K562 (cell line): ENCODE measurements around the gene SPATA17. TPM values are rescaled to one million over a fixed set of nuclear protein-coding genes. Genes with fewer than 3 reads are reported as not detected.

Experiments used
- ATAC-seq: fragments of 200-7000 bp; cut with Tn5 transposase; 3 replicates; pipeline ENCODE4 v1.9.1; 2020; ENCODE audit warnings: moderate library complexity
- BruUV-seq: library from RNA; stranded (reverse); fragments of 400-500 nt; replicated peaks from 2 replicates; lab custom pipeline; 2021; lab: Mats Ljungman, UMichigan
- CTCF ChIA-PET: fragments of 300-600 bp; formaldehyde crosslinking; extraction: SDS; loops from one replicate; lab custom pipeline; 2021; ENCODE audit warnings: low intra/inter-chr PET ratio; lab: Yijun Ruan, JAX
- POLR2A ChIA-PET: fragments of 300-600, 350-650 bp; sonication (Branson Sonifier 250); formaldehyde crosslinking; extraction: SDS; loops from one replicate; lab custom pipeline; 2021; ENCODE audit warnings: antibody characterized with exemption, inconsistent platforms; lab: Yijun Ruan, JAX
- DNase-seq, 4 experiments: peaks; one replicate each; pipeline versions ENCODE4 v3.0.0 to v3.0.0-alpha.2; 2011 to 2018; ENCODE audit warnings: low spot score in 3 of 4, mixed read lengths in 3 of 4; ENCODE audit errors: extremely low read depth in 1 of 4
- FAIRE-seq: peaks from 2 replicates; lab custom pipeline; 2011; peaks lifted over from hg19 to GRCh38; lab: Jason Lieb, UNC
- H2AFZ ChIP-seq: 2 replicates; pipeline ENCODE4 v1.6.0; 2011; ENCODE audit warnings: low read depth, low read length, control low read depth, inconsistent platforms
- H3K27ac ChIP-seq: fragments of 200-600 bp; 3 replicates; pipeline ENCODE4 v1.8.0; 2011; ENCODE audit warnings: low read depth, mild to moderate bottlenecking, control low read depth, inconsistent platforms, low read length, moderate library complexity, mixed read lengths; ENCODE audit errors: extremely low read depth
- H3K27me3 ChIP-seq, 2 experiments: fragments of 300-600 bp in 1 of 2; 2 replicates in 1 of 2; 3 replicates in 1 of 2; pipeline versions ENCODE4 v1.6.0 to v1.8.0; 2011; ENCODE audit warnings: inconsistent platforms in 2 of 2, low read length in 2 of 2, mild to moderate bottlenecking in 1 of 2, mixed read lengths in 1 of 2, moderate library complexity in 1 of 2; ENCODE audit not compliant: control insufficient read depth in 2 of 2, insufficient read depth in 2 of 2
- H3K36me3 ChIP-seq: fragments of 300-600 bp; 3 replicates; pipeline ENCODE4 v1.8.0; 2011; ENCODE audit warnings: mild to moderate bottlenecking, low read length, inconsistent platforms; ENCODE audit not compliant: control insufficient read depth, insufficient read depth
- H3K4me1 ChIP-seq, 2 experiments: fragments of 200-600 bp in 1 of 2; replicated peaks in 1 of 2; 2 replicates in 1 of 2; 3 replicates in 1 of 2; pipeline versions ENCODE4 v1.5.1 to v1.8.0; 2011; ENCODE audit warnings: inconsistent platforms in 2 of 2, low read length in 2 of 2, mild to moderate bottlenecking in 1 of 2, mixed read lengths in 1 of 2, moderate library complexity in 1 of 2; ENCODE audit not compliant: control insufficient read depth in 2 of 2, insufficient read depth in 2 of 2
- H3K4me2 ChIP-seq: 2 replicates; pipeline ENCODE4 v1.6.1; 2011; ENCODE audit warnings: low read length, control low read depth, inconsistent platforms, mixed read lengths; ENCODE audit not compliant: insufficient read depth
- H3K4me3 ChIP-seq: fragments of 200-600 bp; sonication (generic), shearing (Covaris generic); 2 replicates; pipeline ENCODE4 v1.5.1; 2016; ENCODE audit warnings: control low read depth, inconsistent platforms
- H3K79me2 ChIP-seq: fragments of 200-600 bp; 3 replicates; pipeline ENCODE4 v1.8.0; 2011; ENCODE audit warnings: low read length, inconsistent platforms; ENCODE audit not compliant: control insufficient read depth, insufficient read depth
- H3K9ac ChIP-seq, 2 experiments: 2 replicates each; pipeline versions ENCODE4 v1.6.0 to v1.6.1; 2011; ENCODE audit warnings: low read depth in 2 of 2, low read length in 2 of 2, control low read depth in 1 of 2, inconsistent platforms in 1 of 2, mild to moderate bottlenecking in 1 of 2, mixed read lengths in 1 of 2; ENCODE audit not compliant: insufficient read depth in 1 of 2
- H3K9me1 ChIP-seq: one replicate; pipeline ENCODE4 v1.6.0; 2011; ENCODE audit warnings: inconsistent platforms, mild to moderate bottlenecking, low read length, moderate library complexity; ENCODE audit not compliant: control insufficient read depth, insufficient read depth
- H3K9me3 ChIP-seq: replicated peaks from 2 replicates; pipeline ENCODE4 v1.5.1; 2011; ENCODE audit warnings: low read depth, low read length, inconsistent platforms; ENCODE audit not compliant: control insufficient read depth, insufficient read depth
- H4K20me1 ChIP-seq: replicated peaks from 2 replicates; pipeline ENCODE4 v1.6.1; 2011; ENCODE audit warnings: low read length, inconsistent platforms, mixed read lengths; ENCODE audit not compliant: control insufficient read depth, insufficient read depth
- CEBPB ChIP-seq: fragments of 450-650 bp; IDR thresholded peaks from 2 replicates; pipeline ENCODE4 v1.6.1; 2016; ENCODE audit warnings: missing genetic modification characterization, missing compliant biosample characterization
- EZH2 ChIP-seq: IDR thresholded peaks from 2 replicates; pipeline ENCODE4 v1.6.1; 2012; ENCODE audit warnings: low read depth, mild to moderate bottlenecking, inconsistent platforms, low read length, borderline replicate concordance
- KDM2B ChIP-seq: fragments of 250-450 bp; sonication (Bioruptor Pico); IDR thresholded peaks from 2 replicates; pipeline ENCODE4 v1.8.0; 2021; ENCODE audit warnings: mild to moderate bottlenecking, moderate library complexity
- L3MBTL2 ChIP-seq: fragments of 450-650 bp; IDR thresholded peaks from 2 replicates; pipeline ENCODE4 v1.6.1; 2016; ENCODE audit warnings: mild to moderate bottlenecking, moderate library complexity
- NFE2 ChIP-seq: IDR thresholded peaks from 2 replicates; pipeline ENCODE4 v1.6.1; 2014; ENCODE audit warnings: antibody characterized with exemption, low read depth
- SAP30 ChIP-seq: fragments of 200-600 bp; sonication (generic); IDR thresholded peaks from 2 replicates; pipeline ENCODE4 v1.6.1; 2012; ENCODE audit warnings: borderline replicate concordance, low read depth, mild to moderate bottlenecking, moderate library complexity, low read length, control low read depth, inconsistent platforms; ENCODE audit not compliant: insufficient read depth, poor library complexity, severe bottlenecking
- TEAD4 ChIP-seq, 2 experiments: sonication (generic) in 1 of 2; formaldehyde crosslinking in 1 of 2; IDR thresholded peaks; 2 replicates each; pipeline versions ENCODE4 v1.6.1 to v1.8.0; 2012 to 2022; ENCODE audit warnings: borderline replicate concordance in 1 of 2, inconsistent platforms in 1 of 2, low read length in 1 of 2, mild to moderate bottlenecking in 1 of 2, missing genetic modification reagents in 1 of 2
- THAP7 ChIP-seq: fragments of 250-450 bp; sonication (Bioruptor Pico); IDR thresholded peaks from 2 replicates; pipeline ENCODE4 v1.5.0; 2021
- THRA ChIP-seq: fragments of 450-650 bp; IDR thresholded peaks from 2 replicates; pipeline ENCODE4 v1.6.1; 2017; ENCODE audit warnings: mild to moderate bottlenecking, moderate library complexity
- ZBTB8A ChIP-seq: fragments of 450-650 bp; IDR thresholded peaks from 2 replicates; pipeline ENCODE4 v1.6.1; 2018; ENCODE audit warnings: mild to moderate bottlenecking, moderate library complexity; ENCODE audit not compliant: partially characterized antibody
- ZNF134 ChIP-seq: fragments of 250-450 bp; sonication (Bioruptor Pico); conservative IDR thresholded peaks from 2 replicates; pipeline ENCODE4 v1.4.0; 2020
- ZNF277 ChIP-seq: fragments of 250-450 bp; sonication (Bioruptor Pico); IDR thresholded peaks from 2 replicates; pipeline ENCODE4 v1.8.0; 2022; ENCODE audit warnings: inconsistent platforms, mild to moderate bottlenecking, moderate library complexity, borderline replicate concordance
- ZNF280B ChIP-seq: fragments of 250-450 bp; sonication (Bioruptor Pico); IDR thresholded peaks from 2 replicates; pipeline ENCODE4 v1.5.1; 2021; ENCODE audit warnings: mild to moderate bottlenecking
- ZNF740 ChIP-seq, 3 experiments: fragments of 200-800 bp in 1 of 3; sonication (Bioruptor generic) in 1 of 3; sonication (generic) in 1 of 3; formaldehyde crosslinking in 1 of 3; IDR thresholded peaks; 2 replicates each; pipeline versions ENCODE4 v1.6.1 to v1.8.0; 2016 to 2022; ENCODE audit warnings: mild to moderate bottlenecking in 2 of 3, missing compliant biosample characterization in 2 of 3, missing genetic modification characterization in 2 of 3, missing genetic modification reagents in 1 of 3
- WGBS: fragments of 100-300 bp; shearing (Covaris generic); methylation state at CpG from one replicate; pipeline ENCODE4 v1.1.6; 2016; ENCODE audit warnings: low coverage, mixed read lengths; ENCODE audit not compliant: insufficient coverage; ENCODE audit errors: missing lambda C conversion rate; 5-methylcytosine and 5-hydroxymethylcytosine counted together
- in situ Hi-C: fragments of 300-500 bp; cut with MboI; formaldehyde crosslinking; loops from 4 replicates; pipeline ENCODE4 v1.15.0; 2018; ENCODE audit warnings: inconsistent platforms, mixed read lengths
- intact Hi-C: fragments of 100-400 bp; cut with micrococcal nuclease; formaldehyde crosslinking; loops from 2 replicates; pipeline ENCODE4 v1.14.2; 2022
- polyA plus RNA-seq, 8 experiments: library from polyadenylated mRNA; depleted of rRNA in 4 of 8; stranded (reverse) in 5 of 8; unstranded in 3 of 8; fragments of >200 nt; fragmentation: Nextera tagmentation in 2 of 8; fragmentation: Illumina TruSeq in 1 of 8; extraction: Ambion mirVana in 2 of 8; extraction: Trizol in 1 of 8; gene quantifications; 2 replicates each; pipeline versions ENCODE4 v1.2.1 to v1.2.3, GENCODE V29; 2011 to 2014; ENCODE audit warnings: inconsistent platforms in 1 of 8, missing spikeins in 1 of 8
- total RNA-seq, 7 experiments: library from RNA; depleted of rRNA in 6 of 7; stranded (reverse); fragments of >200 nt in 6 of 7; fragmentation: Illumina TruSeq in 2 of 7; extraction: Trizol in 2 of 7; gene quantifications; 2 replicates each; pipeline versions ENCODE4 v1.2.1 to v1.2.3, GENCODE V29; 2011 to 2021; ENCODE audit warnings: low replicate concordance in 1 of 7

SPATA17 gene
- total and polyA plus RNA-seq, 9 of the 15 experiments (the other 6 are each of a cell fraction or from before 2014, with no cell fraction given) = 0.04 to 0.11 TPM; not detected in 7

- in situ Hi-C loops (no loop called here), intact Hi-C loops (no loop called here)
- Histone ChIP-seq H3K4me2 (no peak overlapping the region), H3K27me3 (no peaks in the 10 kb centered on the region), H3K9me3 (no peaks in the 10 kb centered on the region), H2AFZ (no peak overlapping the region), H3K9ac (no peak overlapping the region), H3K79me2 (no peaks in the 10 kb centered on the region), H3K36me3 (no peaks in the 10 kb centered on the region), H3K27ac (no peak overlapping the region), H4K20me1 (no peaks in the 10 kb centered on the region), H3K4me3 (no peak overlapping the region), H3K4me1 (no peaks in the 10 kb centered on the region), H3K9me1 (no peaks in the 10 kb centered on the region)
- ATAC-seq (no peak), FAIRE-seq (no peak), DNase-seq (no peak)
- WGBS = 0% methylated on average over 3 of the region's 3 CpGs
- ChIA-PET POLR2A (no interaction called here), CTCF (no interaction called here)
- BruUV-seq = no TSS peak
- TF ChIP-seq L3MBTL2 (no peak), CEBPB (tag) (no peak), TEAD4 (IDR thresholded peaks at IDR 0.05; ENCODE audit: low read length) (no peak), TEAD4 (CRISPR knock-in tag; IDR thresholded peaks at IDR 0.05; ENCODE audit: borderline replicate concordance) (no peak), ZNF277 (CRISPR knock-in tag) (no peak), ZBTB8A (no peak), ZNF740 (CRISPR knock-in tag; IDR thresholded peaks at IDR 0.05) (no peak), ZNF740 (tag; IDR thresholded peaks at IDR 0.05) (no peak), KDM2B (CRISPR knock-in tag) (no peak), SAP30 (no peak), ZNF134 (CRISPR knock-in tag) (no peak), THRA (no peak), EZH2 (no peak), THAP7 (no peak), ZNF280B (no peak), NFE2 (no peak)
These were observed 261.6 kb downstream of the SPATA17 start for GRCh38 chr1:217892750-217893149.
